Measurements from ENCODE around the gene SCAMP2. TPM values are rescaled to one million over a fixed set of nuclear protein-coding genes. Genes with fewer than 3 reads are reported as not detected.
A peak's percentile ranks its signal among the peaks of the same experiment; 100 is the strongest.

SCAMP2 gene
- total and polyA plus RNA-seq, 10 of the 15 experiments (the other 5 are each of a cell fraction or from before 2014, with no cell fraction given): 10.9 to 158 (median 99.6) TPM

DNA sequence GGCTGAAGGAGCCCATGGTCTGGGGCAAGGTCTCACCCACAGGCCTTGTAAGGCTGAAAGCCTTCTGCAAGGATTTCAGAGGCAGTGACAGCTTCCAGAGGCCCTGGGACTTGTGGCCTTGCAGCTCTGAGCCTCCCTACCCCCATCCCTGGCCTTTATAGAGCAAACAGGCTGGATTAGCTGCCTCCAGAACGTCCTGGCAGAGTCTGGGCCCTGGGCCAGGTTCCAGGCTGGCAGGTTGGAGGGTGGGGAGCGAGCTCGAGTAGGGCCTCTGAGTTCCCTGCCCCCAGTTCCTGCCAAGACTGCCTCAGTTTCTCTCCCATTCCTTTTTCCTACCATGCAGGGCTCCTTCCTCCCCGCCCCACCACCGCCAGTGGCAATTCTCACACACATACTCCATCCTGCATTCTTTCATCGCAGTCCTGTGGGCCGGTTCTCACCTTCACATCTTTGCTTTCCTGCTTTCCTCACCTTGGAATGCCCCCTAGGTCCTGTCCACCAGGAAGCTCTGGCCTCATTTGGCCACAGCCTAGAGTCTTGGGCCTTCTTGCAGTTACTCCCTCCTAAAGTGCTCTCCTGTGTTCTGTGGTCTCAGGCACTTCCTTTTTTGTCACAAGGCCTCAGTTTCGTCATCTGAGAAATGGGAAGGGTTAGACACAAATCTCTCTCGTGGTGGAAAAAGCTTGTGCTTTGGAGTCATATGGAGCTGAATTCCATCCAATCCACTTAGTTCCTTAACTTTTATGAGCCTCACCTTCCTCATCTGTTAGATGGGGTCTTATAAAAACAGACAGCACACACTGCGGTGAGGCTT lies 57.8 kb downstream of the SCAMP2 start:
- Histone ChIP-seq H3K27me3 (replicated peaks in 1 of 2; ENCODE audit: control insufficient read depth in 2 of 2, insufficient read depth in 2 of 2, low read length in 1 of 2) (no peaks in the 10 kb centered on the region), H3K4me1 (ENCODE audit: control insufficient read depth, insufficient read depth, low read length) (peaks cover under 1% of the 10 kb centered on the region; the same call in 1 of the 2 replicates), H3K27ac (ENCODE audit: control insufficient read depth, insufficient read depth) (no peak overlapping the region), H3K79me2 (ENCODE audit: control insufficient read depth, insufficient read depth, low read length) (no peaks in the 10 kb centered on the region), H3K4me3 (no peak overlapping the region), H4K20me1 (ENCODE audit: control insufficient read depth, insufficient read depth) (no peaks in the 10 kb centered on the region), H2AFZ (ENCODE audit: control insufficient read depth, low read depth, low read length) (no peak overlapping the region), H3K9ac (ENCODE audit: control insufficient read depth, insufficient read depth, low read length) (no peak overlapping the region), H3K4me2 (ENCODE audit: control insufficient read depth, insufficient read depth) (no peak overlapping the region), H3K9me3 (replicated peaks; ENCODE audit: control insufficient read depth, insufficient read depth, low read length) (no peaks in the 10 kb centered on the region), H3K36me3 (ENCODE audit: control insufficient read depth in 2 of 2, insufficient read depth in 2 of 2, low read length in 1 of 2) (no peaks in the 10 kb centered on the region)
- in situ Hi-C loops (cut with MboI) (no loop called here), intact Hi-C loops (cut with micrococcal nuclease; ENCODE audit: unreplicated experiment) (no loop called here)
- FAIRE-seq (no peak), DNase-seq (ENCODE audit: low read depth, low spot score) (no peak), ATAC-seq (peak; percentile 45)
- CTCF ChIA-PET: interaction anchor here (0.8 to 2.5 kb wide), 2 partner anchors 45 to 86 kb away, joined by 3 to 14 read pairs; no protein-coding TSS in a partner anchor
- SMC1A ChIA-PET (ENCODE audit: uncharacterized antibody, unreplicated experiment): interaction anchor here (0.7 to 2.0 kb wide), 5 partner anchors 11 to 86 kb away, joined by 3 to 5 read pairs (median 3); no protein-coding TSS in a partner anchor
- BruUV-seq (replicated peaks): no TSS peak
- POLR2A ChIA-PET: interaction anchor here (1.3 to 1.5 kb wide), 2 partner anchors 55 to 91 kb away, joined by 4 to 5 read pairs; partner anchors contain the start of gene FAM219B
- WGBS (ENCODE audit: insufficient coverage, insufficient replicate concordance, low lambda C conversion rate, missing lambda C conversion rate): 55% methylated on average over 10 of the region's 10 CpGs
- TF ChIP-seq SPI1 (IDR thresholded peaks at IDR 0.05; ENCODE audit: borderline replicate concordance, insufficient read depth, low read depth, low read length) (peak; percentile 48; the same call in 1 of the 2 replicates), CREM (IDR thresholded peaks at IDR 0.05; ENCODE audit: low read depth) (no peak)
- RAD21 ChIA-PET (ENCODE audit: unreplicated experiment): interaction anchor here (1.1 to 1.8 kb wide), 2 partner anchors 16 to 44 kb away, joined by 6 to 7 read pairs; no protein-coding TSS in a partner anchor

DNA sequence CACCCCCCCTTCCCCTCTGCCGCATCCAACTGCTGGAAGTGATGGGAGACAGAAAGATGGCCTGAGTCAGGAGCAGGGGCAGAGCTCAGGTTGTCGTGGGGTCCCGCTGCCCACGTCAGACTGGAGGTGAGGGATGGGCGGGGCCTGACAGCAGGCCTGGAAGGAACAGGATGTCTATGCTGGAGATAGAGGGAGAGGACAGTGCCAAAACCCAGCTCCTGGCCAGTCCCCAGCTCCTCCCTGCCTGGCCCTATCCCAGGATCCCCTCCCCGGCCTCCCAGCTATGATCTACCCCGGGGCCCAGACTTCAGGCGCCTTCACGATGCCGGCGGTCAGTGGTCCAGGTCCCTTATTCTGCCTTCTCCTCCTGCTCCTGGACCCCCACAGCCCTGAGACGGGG lies 60.6 kb downstream of the SCAMP2 start, which contains the start of gene LMAN1L:
LMAN1L (plus strand) TSS at position 303 of the 400 bp plus-strand sequence; CDS start at position 323, 20 bp downstream.
- no peaks in the 10 kb centered on the region for H3K79me2 ChIP-seq (ENCODE audit: control insufficient read depth, insufficient read depth, low read length)
- no peaks in the 10 kb centered on the region; the same call in 1 of the 2 replicates for H3K4me1 ChIP-seq (ENCODE audit: control insufficient read depth, insufficient read depth, low read length)
- H4K20me1 ChIP-seq (ENCODE audit: control insufficient read depth, insufficient read depth): no peaks in the 10 kb centered on the region
- DNase-seq (ENCODE audit: low read depth, low spot score) (no peak), ATAC-seq (no peak), FAIRE-seq (no peak)
- SMC1A ChIA-PET (ENCODE audit: uncharacterized antibody, unreplicated experiment): no interaction called here
- H3K9me3 ChIP-seq (replicated peaks; ENCODE audit: control insufficient read depth, insufficient read depth, low read length): no peaks in the 10 kb centered on the region
- intact Hi-C loops (cut with micrococcal nuclease; ENCODE audit: unreplicated experiment) (no loop called here), in situ Hi-C loops (cut with MboI) (no loop called here)
- H3K36me3 ChIP-seq (ENCODE audit: control insufficient read depth in 2 of 2, insufficient read depth in 2 of 2, low read length in 1 of 2): no peaks in the 10 kb centered on the region
- POLR2A ChIA-PET: interaction anchor here (0.5 kb wide), 1 partner anchor 75 kb away, joined by 3 read pairs; no protein-coding TSS in a partner anchor
- H2AFZ ChIP-seq (ENCODE audit: control insufficient read depth, low read depth, low read length): no peak within 1 kb of the TSS
- no peak within 1 kb of the TSS for H3K4me2 ChIP-seq (ENCODE audit: control insufficient read depth, insufficient read depth)
- RAD21 ChIA-PET (ENCODE audit: unreplicated experiment): interaction anchor here (1.2 kb wide), 2 partner anchors 40 to 41 kb away, joined by 3 read pairs; no protein-coding TSS in a partner anchor
- no peak within 1 kb of the TSS for H3K9ac ChIP-seq (ENCODE audit: control insufficient read depth, insufficient read depth, low read length)
- H3K27ac ChIP-seq (ENCODE audit: control insufficient read depth, insufficient read depth): no peak within 1 kb of the TSS
- WGBS (ENCODE audit: insufficient coverage, insufficient replicate concordance, low lambda C conversion rate, missing lambda C conversion rate): 65% methylated on average over 11 of the region's 12 CpGs
- H3K4me3 ChIP-seq: no peak within 1 kb of the TSS
- H3K27me3 ChIP-seq (replicated peaks in 1 of 2; ENCODE audit: control insufficient read depth in 2 of 2, insufficient read depth in 2 of 2, low read length in 1 of 2): no peaks in the 10 kb centered on the region
- CTCF ChIA-PET: interaction anchor here (0.8 to 1.2 kb wide), 2 partner anchors 42 to 89 kb away, joined by 3 to 4 read pairs; no protein-coding TSS in a partner anchor
- no TSS peak for BruUV-seq (replicated peaks)
- TF ChIP-seq ZBTB4 (CRISPR knock-in tag; IDR thresholded peaks at IDR 0.05) (no peak), CBX5 (IDR thresholded peaks at IDR 0.05; ENCODE audit: low read depth) (no peak), USF1 (IDR thresholded peaks at IDR 0.05; ENCODE audit: borderline replicate concordance, extremely low read length, insufficient read depth, low read depth, low read length) (no peak), SMC3 (IDR thresholded peaks at IDR 0.05; ENCODE audit: borderline replicate concordance, low read length) (no peak), NR2F1 (conservative IDR thresholded peaks at IDR 0.05) (no peak), IRF4 (IDR thresholded peaks at IDR 0.05; ENCODE audit: low read depth, low read length) (no peak), TBL1XR1 (IDR thresholded peaks at IDR 0.05; ENCODE audit: low read depth, low read length) (no peak)
